Measurements from ENCODE around the gene C19orf47.

DNA sequence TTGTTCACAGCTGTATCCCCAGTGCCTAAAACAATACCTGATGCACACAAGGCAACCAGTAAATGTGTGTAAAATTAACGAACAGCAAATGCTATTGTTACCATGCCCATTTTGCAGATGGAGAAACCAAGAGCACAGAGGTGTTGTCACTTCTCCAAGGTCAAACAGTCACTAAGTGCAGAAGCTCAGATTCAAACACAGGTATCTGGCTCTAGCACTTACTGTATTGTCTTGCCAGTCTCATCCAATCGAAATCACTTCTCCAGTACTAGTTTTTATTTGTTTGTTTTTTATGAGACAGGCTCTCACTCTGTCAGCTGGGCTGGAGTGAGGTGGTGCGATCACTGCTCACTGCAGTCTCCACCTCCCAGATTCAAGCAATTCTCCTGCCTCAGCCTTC is 14.0 kb upstream of the C19orf47 start:
- TF ChIP-seq, protein P1, sequence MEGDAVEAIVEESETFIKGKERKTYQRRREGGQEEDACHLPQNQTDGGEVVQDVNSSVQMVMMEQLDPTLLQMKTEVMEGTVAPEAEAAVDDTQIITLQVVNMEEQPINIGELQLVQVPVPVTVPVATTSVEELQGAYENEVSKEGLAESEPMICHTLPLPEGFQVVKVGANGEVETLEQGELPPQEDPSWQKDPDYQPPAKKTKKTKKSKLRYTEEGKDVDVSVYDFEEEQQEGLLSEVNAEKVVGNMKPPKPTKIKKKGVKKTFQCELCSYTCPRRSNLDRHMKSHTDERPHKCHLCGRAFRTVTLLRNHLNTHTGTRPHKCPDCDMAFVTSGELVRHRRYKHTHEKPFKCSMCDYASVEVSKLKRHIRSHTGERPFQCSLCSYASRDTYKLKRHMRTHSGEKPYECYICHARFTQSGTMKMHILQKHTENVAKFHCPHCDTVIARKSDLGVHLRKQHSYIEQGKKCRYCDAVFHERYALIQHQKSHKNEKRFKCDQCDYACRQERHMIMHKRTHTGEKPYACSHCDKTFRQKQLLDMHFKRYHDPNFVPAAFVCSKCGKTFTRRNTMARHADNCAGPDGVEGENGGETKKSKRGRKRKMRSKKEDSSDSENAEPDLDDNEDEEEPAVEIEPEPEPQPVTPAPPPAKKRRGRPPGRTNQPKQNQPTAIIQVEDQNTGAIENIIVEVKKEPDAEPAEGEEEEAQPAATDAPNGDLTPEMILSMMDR (conservative IDR thresholded peaks at IDR 0.05; ENCODE audit: low read length): no peak
- TF ChIP-seq EZH2phosphoT487 (IDR thresholded peaks at IDR 0.05; ENCODE audit: borderline replicate concordance): no peak

Measured in Loucy (cell line).